ENCODE measurements around the gene R3HDM2.

Gene R3HDM2

DNA sequence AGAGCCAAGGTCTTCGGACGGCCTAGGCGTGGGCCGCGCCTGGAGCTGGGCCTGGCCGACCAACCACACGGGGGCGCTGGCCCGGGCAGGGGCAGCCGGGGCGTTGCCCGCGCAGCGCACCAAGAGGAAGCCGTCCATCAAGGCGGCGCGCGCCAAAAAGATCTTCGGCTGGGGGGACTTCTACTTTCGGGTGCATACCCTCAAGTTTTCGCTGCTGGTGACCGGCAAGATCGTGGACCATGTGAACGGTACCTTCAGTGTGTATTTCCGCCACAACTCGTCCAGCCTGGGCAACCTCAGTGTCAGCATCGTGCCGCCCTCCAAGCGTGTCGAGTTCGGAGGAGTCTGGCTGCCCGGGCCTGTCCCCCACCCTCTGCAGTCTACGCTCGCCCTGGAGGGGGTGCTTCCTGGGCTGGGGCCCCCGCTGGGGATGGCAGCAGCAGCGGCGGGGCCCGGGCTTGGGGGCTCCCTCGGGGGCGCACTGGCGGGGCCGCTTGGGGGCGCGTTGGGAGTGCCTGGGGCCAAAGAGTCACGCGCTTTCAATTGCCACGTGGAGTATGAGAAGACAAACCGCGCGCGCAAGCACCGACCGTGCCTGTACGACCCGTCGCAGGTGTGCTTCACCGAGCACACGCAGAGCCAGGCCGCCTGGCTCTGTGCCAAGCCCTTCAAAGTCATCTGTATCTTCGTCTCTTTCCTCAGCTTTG is 205.7 kb downstream of the R3HDM2 start:
- peak; percentile 74 for DNase-seq

GRCh38 chr12:57224278-57224972 is 206.4 kb downstream of the R3HDM2 start:
- DNase-seq, result no peak

DNA sequence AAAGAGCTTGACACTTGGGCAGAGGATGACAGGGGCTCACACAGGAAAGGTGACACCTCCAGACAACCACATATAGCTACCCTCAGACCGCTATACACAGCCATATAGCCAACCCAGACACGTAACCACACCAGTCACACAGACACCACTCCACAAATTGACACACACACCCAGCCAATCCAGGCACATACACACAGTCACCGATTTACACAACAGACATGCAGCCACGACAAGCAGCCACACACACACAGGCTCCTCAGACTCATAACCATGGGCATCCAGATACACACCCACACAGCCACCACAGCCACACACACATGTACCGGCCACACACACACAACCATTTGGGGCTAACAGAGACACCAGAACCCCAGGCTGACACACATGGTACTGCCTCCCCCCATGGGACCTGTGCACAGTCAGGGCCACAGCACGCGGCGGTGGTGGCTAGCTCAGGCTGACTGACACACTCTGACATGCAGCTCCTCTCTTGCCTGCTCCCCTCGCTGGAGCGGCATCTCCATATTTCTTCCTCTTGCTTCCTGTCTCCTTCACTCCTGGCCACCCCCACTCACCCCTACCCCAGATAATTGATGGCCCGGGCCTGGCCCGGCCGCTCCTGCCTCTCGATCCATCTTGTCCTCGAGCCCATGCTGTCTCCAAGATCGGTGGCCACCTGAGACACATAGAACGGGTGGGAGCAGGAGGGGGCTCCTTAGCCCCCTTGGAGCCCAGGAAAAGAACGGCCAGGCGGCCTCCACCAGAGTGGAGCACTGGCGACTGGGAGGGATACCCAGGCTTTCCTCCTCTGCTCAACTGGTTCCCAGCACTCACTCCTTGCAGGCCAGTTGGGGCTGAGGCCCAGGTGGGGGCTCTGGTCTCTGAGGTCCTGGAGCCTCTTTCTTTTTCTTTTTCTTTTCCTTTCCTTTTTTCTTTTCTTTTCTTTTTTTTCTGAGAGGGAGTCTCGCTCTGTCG is 207.4 kb downstream of the R3HDM2 start:
- DNase-seq, result no peak

DNA sequence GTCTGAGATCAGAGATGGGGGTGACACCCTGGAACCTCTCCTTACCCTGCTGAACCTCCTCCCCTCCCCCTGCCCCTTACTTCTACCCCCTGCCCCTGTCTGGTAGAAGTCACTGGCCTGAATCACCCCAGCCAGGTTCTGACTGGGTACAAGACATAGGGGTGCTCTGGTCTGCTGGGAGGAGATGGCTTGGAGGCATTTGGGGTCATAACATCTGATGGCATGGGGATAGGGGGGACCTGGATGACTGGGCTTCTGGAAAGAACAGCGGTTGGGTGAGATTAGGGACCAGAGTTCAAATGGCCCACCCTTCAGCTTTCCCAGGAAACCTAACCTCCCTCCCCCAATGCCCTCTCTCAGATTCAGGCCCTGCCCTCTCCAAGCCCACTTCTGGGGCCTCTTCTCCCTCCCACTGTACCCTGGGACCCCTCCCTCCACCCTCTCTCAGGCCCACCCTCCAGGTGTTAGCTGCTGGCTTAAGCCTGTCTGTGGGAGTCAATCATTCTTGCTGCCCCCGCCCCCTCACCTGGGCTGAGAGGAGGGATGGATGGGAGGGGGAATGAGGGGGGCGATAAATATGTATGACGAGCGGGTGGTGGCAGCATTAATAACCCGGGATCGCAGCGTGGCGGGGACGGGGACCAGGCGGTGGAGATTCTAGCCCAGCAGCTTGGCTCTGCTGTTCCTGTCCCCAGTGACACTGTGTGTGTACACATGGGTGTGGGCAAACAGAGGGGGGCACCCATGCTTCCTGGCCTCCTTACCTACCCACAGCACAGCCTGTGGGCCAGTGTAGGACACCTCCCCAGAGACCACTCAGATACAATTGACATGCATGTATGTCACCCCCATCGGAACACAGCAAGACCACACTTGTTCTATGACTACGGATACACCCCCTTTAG is 208.3 kb downstream of the R3HDM2 start:
- DNase-seq, result no peak

GRCh38 chr12:57221169-57221917 is 209.5 kb downstream of the R3HDM2 start:
- DNase-seq, result no peak

DNA sequence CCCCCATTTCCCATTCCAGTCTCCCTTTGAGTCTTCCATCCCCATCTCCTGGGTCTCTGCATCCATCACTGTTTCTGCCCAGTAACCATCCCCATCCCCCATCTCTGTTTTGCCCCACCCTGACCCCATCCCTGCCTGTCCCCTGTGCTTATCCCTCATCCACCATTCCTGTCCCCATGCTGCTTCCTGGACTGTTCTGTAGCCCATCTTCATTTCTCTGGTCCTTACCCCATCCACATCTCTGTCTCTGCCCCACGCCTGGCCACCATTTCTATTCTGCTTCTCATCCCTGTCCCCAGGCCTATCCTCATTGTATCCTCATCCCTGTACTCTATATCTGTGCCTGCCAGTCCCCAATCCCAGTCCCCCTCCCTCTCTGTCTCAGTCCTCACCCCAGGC is 210.1 kb downstream of the R3HDM2 start:
- no peak for DNase-seq

- DNase-seq, result no peak
Observed at GRCh38 chr12:57219993-57220754, 210.7 kb downstream of the R3HDM2 start.

DNA sequence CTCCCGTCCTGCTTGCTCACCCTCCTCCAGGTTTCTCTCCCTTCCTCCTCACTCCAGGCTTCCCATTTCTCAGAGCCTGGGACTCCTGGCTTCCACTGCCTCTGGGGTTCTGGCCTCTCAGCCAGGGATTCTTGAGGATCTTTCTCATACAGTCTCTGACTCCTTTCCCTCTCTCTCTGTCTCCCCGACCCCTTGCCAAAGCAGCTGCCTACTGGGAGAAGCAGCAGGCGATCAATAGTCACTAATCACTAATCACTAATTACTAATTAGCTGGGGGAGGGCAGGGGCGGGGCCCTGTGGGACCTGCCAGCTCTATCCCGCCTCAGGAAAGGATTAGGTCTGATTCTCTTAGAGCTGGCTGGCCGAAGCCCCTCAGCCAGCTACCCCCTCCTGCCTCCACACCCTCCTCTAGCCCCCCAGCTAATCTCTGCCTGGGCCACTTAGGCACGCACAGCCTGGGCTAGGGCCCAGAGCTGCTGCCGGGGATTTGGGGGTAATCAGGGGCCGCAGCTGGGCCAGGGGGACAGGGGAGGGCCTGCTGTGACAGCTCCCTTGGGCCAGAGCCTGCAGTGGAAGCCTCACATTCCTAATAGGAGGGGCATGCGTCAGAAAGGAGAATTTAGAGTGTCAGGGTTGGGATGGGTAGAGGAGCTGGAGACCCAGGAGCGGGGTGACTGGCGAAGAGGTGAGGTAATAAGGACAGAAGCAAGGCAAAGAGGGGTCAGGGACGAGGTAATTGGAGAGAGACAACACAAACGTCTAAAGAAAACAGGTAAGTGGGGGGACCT is 211.4 kb downstream of the R3HDM2 start:
- DNase-seq, result no peak

- DNase-seq, result no peak
Observed at GRCh38 chr12:57218030-57218853, 212.6 kb downstream of the R3HDM2 start.

DNA sequence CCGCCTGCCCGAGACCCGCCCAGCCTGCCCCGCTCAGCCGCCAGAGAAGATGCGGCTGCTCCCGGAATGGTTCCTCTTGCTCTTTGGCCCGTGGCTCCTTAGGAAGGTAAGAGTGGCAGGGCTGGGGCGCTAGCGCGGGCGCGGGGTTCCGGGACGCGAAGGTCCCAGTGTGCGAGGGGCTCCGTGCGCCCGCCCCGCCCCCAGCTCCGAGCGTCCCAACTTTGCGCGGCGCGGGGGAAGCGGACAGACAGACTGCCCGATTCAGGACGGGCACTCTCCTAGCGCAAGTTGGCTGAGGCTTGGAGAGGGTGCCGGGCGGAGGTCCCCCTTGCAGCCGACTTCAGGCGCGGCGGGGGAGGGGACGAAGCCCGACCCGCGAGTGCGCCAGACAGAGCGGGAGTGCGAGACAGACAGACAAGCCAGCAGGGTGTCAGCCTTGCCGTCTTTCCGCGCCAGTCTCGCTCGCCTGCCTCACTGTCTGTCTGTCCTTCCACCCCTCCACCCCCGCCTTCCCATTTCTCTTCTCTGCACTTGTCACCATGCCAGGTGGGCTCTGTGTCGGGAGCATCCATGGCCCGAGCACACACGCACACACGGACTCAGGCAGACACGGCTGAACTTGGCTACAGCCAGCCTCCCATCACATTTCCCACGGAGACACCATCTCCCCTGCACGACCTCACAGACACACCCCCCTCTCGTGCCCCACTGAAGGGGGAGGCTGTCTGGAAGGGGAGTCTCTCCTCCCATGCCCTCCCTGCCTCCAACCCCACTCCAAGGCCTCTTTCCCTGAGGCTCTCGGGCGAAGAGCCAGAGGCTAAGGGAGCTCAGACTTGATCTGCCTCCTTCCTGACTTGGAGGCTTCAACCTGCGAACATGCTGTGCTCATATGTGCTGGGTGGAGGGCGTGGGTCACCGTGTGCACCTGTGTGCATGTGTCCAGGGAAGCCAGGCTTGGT is 213.6 kb downstream of the R3HDM2 start:
- DNase-seq, result no peak

- no peak for DNase-seq
Observed at GRCh38 chr12:57216014-57216911, 214.6 kb downstream of the R3HDM2 start, which contains the start of gene NXPH4. Gene NXPH4, plus strand, starts transcription at chr12:57216794. Its CDS starts 176 bp downstream, at chr12:57216970.

DNA sequence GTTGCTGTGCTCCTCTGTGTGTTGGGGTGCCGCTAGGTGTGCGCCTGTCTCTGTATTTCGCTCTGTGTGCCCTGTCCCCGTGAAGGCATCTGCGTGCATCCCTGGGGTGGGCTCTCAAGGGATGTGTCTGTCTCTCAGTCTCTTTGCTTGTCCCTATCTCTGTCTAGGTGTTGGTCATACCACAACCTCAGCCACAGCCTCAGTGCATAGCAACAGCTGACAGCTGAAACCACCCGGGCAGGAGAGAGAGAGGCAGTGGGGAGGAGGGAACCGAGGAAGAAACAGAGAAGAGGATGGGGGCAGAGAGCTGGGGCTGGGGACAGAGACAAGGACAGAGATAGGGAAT is 215.2 kb downstream of the R3HDM2 start:
- DNase-seq, result no peak

DNA sequence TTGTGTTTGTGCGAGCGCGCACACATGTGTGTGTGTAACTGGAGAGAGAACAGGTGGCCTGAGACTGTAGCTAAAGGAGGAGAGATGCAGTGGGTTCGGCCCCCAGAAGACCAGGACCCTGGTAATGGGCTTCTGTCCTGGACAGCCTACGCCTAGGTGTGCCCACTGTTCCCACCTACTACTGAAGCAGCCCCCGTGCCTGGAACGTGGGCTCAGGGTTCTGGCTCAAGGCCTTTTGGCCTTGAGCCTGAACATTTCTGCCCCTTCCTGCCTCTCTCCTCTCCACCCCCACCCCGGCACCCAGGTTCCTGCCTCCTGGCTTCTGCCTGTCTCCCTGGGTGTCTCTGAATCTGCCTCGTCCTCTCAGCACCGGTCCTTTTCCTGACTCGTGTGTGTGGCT is 215.8 kb downstream of the R3HDM2 start:
- no peak for DNase-seq

DNA sequence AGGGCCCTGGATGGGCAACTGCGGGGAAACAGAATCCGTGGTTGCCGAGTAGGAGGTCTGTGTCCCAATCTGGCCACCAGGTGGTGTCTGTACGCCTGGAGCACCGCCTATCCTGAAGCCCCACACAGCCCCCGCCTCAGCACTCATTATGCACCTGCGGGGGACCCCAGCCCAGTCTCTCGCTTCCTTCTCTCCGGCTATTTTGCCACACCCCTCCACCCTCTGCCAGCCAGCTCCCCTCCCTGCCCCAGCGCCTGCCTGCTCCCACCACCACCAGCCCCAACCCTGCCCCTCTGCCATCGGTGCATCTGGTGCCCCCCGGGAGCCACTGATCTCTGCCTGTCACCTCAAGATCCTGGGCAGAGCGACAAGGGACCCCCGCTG is 216.5 kb downstream of the R3HDM2 start:
- DNase-seq, result peak; percentile 61

DNA sequence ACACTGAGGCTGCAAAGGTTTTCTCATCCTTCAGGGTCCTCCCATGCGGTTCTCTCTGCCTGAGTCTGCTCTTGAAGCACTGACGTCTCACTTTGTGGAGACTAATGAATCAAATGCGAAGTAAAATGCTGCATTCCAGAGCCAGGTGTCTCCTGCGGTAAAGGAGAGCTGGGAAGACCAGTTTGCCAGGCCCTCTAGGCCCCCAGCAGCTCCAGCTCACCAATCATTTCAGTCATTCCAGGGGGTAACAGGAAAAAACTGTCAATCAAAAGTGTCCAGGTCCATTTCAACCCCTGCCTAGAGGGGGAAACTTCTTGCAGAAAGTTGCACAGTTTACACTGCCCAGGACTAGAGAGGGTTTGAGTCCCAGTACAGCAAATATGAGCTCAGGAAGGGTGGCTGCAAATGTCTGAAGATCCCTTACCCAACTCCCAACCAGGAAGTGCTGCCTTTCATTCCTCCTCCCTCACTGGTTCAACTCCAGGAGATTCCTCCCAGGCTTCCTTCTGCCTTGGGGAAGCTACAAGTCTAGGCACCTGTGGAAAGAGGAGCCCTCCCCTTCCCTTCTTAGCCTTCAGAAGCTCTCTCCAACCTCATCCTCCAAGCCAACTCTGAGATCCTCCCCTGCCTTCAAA is 217.0 kb downstream of the R3HDM2 start:
- DNase-seq, result no peak

DNA sequence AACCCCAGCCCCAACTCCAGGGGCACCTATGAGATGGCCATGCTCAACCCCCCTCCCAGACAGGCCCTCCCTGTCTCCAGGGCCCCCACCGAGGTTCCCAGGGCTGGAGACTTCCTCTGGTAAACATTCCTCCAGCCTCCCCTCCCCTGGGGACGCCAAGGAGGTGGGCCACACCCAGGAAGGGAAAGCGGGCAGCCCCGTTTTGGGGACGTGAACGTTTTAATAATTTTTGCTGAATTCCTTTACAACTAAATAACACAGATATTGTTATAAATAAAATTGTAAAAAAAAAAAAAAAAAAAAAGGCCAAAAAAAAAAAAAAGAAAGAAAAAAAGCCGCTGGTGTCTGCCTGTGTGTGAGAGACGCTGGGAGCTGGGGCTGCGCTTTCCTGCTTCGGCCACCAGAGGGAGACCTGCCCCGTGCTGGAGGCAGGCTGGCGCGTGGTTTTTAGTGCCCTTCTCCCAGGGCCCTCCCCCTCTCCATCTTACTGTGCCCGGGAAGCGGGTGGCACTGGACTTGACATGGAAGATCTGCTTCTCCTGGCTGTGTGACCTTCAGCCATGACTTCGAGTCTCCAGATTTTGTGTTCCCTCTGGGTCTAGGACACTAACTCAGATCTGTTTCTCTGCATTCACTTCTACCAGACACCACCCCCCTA is 217.7 kb downstream of the R3HDM2 start:
- DNase-seq, result peak; percentile 70

All from inflammatory macrophage treated with lipopolysaccharide for 4 hours (primary cell).